COLO668 (cell line): ENCODE data around the gene KIF24.
A peak's percentile ranks its signal among the peaks of the same experiment; 100 is the strongest.
"Not testable (repeated sequence)": the region's sequence is repeated elsewhere in the genome, so short reads cannot be mapped to it uniquely, and the experiment has no call there.

Experiments
- DNase-seq: peaks from one replicate; lab custom pipeline; 2025; ENCODE audit not compliant: unreplicated experiment; lab: John Stamatoyannopoulos, UW

KIF24 gene

DNA sequence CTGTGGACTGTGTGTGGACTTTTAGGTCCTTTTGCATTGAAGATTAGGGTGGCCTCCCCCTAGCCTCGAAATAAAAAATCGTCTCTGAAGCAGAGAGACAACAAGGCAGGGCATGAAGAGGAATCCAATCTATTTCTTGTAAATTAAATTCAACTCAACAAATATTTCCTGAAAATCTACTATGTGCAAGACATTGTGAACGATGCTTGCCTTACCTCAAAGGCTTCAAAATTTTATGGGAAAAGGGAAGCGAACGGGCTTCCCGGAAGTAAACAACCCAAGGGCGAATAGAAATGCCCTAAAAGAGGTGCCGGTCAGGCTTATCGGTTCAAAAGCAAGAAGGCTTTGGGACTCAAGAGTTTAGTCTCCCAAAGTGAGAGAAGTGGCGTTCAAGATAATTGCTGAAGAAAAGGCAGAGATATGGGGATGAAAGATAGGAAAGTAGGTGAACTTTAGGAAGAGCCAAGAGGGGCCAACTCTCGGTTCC lies 525 bp downstream of the KIF24 start:
- no peak for DNase-seq

DNA sequence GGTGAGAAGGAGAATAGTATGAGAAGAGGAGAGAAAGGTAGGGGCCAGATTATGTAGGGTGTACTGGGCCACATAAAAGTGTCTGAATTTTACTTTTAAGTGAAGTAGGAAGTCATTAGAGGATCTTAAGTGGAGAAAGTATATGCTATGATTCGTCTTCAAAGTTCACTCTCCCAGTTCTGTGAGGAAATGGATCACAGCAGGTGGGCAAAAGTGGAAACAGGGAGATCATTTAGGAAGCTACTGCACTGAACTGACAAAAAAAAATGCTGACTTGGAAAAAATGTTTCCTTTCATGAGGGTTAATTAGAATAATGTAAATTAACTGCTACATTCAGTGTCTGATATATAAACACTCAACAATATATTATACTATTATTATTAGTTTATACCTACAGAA lies 2.4 kb downstream of the KIF24 start:
- DNase-seq = no peak

DNA sequence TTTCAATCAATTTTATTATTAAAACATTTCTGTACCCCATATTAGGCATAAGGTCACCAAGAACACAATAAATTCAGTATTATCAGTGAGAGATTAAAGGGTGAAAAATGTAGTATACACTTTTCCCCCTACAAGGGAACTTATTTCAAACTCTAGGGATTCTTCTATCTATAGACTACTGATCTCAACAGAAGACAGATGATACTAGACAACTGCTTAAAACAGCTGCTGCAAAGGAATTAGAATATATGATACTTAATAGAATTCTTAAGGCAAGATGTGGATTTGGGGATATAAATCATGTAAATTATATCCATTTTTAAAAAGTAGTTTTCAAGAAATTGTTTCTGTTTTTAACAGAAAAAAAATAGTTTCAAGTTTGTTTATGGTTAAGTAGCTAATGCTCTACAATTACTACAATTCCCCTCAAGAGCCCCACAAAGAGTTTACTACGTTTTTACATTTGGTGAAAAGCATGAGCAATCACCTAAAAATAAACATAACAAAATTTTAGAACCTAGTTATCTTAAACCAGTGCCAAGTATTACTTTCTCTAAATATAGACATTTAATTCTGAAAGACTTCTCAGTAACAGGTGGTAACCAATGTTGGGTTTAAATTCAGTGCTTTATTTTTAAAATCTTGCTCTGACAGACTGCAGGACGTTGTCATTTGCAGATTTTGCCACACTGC lies 6.0 kb downstream of the KIF24 start:
- DNase-seq = no peak

DNA sequence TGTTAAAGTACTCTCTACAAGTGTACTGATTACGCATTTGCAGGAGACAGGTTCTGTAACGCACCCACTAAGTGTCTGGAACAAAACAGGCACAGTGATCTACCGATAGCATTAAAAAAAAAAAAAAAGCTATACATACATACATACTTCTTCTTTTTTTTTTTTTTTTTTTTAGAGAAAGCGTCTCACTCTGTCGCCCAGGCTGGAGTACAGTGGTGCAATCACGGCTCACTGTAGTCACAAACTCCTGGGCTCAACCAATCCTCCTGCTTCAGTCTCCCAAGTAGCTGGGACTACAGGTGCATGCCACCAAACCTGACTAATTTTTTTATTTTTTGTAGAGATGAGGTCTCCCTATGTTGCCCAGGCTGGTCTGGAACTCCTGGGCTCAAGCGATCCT lies 7.6 kb downstream of the KIF24 start:
- no peak for DNase-seq

DNA sequence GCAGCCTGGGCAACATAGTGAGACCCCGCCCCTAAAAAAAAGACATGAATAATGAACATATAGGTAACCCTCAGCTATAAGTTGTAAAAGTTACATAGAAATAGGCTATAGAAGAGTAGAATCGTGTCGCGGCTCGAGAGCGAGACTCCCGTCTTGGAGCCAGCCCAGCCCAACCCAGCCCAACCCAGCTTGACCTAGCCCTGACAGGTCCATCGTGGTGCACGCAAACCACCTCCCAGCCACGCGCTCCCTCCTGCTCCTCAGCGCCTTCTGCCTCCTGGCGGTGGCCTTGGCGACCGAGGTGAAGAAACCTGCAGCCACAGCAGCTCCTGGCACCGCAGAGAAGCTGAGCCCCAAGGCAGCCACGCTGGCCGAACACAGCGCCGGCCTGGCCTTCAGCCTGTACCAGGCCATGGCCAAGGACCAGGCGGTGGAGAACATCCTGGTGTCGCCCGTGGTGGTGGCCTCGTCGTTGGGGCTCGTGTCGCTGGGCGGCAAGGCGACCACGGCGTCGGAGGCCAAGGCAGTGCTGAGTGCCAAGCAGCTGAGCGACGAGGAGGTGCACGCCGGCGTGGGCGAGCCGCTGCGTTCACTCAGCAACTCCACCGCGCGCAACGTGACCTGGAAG lies 10.8 kb downstream of the KIF24 start:
- no peak for DNase-seq

DNA sequence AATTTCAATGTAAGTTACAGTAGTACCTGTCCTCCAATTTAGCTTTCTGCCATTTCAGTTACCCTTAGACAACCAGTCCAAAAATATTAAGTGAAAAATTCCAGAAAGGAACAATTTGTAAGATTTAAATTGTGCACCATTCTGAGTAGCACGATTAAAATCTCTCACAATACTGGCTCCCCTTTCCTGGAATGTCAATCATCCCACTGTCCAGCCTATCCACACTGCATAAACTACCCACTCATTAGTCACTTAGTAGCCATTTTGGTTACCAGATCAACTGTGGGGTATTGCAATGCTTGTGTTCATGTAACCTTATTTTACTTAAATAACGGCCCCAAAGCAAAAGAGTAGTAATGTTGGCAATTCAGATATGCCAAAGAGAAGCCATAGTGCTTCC lies 11.6 kb downstream of the KIF24 start:
- no peak for DNase-seq

DNA sequence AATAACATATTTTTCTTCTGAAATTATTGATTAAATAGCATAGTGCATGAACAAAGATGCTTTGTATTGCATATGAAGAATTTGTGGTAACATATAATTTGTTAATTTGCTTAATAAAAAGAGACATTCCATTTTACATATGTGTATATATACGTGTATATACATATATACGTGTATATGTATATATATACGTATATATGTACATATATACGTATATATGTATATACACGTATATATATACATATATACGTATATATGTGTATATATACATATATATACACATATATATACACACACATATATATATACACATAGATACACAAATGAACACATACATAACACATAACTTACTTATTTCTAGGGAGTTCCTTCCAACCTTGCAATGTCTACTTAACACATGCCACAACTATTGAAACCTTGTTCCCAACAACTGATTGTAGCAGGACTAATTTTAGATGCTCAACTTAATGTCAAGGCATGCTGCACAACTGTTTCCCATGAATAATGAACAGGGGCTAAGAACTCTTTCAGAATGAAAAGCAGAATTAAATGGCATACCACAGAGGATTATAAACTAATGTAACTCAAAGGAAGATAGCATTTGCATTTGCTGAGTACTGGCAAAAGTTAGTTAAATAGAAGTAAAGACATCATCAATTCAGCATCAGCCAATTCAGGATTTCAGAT lies 17.4 kb downstream of the KIF24 start:
- DNase-seq = no peak

DNA sequence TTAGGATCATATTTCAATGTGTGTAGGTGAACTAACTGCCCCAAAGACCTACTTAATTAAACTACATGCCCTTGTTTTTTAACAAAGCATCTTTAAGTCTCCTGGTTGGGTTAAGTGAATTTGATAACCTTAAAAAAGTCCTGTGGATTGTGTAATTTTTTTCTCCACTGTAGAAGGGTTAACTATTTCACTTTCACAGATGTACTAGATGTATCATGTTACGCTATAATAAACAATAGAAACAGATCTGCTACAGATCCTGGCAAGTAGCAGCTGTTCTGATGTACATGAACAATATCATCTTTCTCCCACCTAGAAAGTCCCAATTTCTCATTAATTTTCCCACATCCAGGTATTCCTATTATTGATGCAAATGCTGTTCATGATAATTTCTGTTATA lies 18.9 kb downstream of the KIF24 start:
- DNase-seq = no peak

DNA sequence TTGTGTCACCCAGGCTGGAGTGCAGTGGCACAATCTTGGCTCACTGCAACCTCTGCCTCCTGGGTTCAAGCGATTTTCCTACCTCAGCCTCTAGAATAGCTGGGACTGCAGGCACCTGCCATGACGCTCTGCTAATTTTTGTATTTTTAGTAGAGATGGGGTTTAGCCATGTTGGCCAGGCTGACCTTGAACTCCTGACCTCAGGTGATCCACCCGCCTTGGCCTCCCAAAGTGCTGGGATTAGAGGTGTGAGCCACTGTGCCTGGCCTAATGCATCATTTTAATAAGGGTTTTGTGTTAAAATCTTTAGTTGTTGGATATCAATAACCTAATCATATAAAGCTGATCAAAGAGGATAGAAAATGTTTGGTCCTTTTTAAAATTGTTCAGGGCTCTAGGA lies 20.8 kb downstream of the KIF24 start:
- not testable (repeated sequence) for DNase-seq

DNA sequence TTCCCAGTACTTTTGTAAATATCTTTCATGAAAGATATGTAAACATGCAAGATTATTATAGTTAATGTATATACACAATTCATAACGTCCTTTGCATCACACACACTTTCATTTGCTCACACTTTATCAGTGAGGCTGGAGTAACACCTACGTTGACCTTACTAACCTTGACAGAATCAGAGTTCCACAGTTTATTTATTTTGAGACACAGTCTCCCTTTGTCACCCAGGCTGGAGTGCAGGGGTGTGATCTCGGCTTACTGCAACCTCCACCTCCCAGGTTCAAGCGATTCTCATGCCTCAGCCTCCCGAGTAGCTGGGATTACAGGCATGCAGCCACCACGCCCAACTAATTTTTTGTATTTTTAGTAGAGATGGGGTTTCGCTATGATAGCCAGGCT lies 28.0 kb downstream of the KIF24 start:
- DNase-seq = not testable (repeated sequence)

DNA sequence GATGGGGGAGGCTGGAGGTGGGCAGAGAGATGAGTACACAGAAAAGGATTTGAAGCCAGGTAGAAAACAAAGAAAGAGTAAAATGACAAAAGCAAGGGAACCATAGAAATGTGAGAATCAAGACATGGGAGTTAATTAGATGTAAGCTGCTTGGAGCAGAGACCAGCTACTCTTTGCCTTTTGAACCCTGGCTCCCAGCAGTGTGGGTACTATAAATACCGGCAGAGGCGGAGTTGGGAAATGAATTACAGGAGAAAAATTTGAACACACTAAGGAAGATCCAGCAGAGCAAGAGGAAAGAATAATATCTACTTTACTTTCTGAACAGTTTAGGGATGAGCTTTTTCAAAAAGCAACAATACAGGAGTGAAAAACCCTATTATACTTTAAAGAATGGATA lies 36.5 kb downstream of the KIF24 start:
- no peak for DNase-seq

DNA sequence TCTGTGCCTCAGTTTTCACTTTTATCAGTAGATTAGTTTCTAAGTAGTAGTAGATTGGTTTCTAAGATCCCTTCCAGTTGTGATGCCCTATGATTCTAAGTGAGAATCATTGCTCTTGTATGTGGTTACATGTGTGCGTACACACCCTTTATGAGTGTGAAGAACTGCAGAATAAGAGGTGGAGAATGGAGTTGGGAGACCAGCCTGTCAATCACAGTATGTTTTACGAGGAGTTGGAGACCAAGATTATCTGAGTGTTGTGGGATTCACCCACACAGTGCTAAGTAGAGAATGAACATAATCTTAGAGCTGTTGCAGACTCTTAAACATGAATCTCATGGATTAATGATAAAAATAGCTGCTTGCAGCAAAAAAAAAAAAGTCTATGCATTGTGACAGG lies 37.6 kb downstream of the KIF24 start:
- no peak for DNase-seq

DNA sequence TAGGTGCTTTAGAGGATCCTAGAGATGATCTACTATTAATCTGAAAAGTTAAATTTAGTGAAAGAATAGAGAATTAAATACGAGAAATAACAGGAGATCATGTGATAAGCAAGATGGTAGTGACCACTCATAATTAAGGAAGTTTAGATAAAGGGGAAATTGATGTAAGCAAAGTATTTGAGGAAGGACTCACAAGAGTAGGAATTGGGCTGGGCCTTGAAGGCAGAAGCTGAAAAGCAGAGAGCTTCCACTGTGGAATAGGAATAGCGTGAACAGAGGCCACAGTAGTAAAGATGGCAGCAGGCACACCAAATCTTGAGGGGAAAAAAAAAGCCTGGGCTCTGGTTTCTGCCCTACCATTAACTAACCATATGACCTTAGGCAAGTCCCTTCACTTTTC lies 38.0 kb downstream of the KIF24 start:
- no peak for DNase-seq

DNA sequence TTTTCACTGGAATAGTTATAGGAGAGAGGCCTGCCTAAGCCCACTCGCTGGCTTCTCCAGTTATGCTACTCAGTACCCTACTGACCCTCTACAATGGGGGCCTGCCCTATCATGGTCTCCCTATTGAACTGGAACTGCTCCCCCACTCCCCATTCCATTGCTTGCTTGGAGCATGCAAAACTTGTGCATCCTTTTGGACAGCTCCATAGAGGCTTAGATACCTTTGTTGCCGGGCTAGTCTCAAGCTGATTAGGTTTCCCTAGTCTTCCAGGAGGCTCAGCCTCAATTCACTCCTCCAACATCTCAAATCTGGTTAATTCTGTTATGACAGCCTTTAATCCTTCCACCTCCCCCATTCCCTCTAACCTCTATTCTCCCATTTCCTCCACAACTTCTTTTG lies 39.9 kb downstream of the KIF24 start:
- DNase-seq = no peak

DNA sequence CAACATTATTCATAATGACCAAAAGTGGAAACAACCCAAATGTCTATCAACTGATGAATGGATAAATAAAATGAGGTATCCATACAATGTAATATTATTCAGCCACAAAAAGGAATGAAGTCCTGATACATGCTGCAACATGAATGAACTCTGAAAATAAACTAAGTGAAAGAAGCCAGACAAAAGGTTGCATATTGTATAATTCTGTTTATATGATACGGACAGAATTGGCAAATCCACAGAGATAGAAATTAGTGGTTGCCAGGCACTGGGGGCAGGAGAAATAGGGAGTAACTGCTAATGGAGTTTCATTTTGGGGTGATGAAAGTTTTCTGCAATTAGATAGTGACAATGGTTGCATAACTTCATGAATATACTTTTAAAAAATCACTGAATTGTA lies 47.0 kb downstream of the KIF24 start:
- no peak for DNase-seq

DNA sequence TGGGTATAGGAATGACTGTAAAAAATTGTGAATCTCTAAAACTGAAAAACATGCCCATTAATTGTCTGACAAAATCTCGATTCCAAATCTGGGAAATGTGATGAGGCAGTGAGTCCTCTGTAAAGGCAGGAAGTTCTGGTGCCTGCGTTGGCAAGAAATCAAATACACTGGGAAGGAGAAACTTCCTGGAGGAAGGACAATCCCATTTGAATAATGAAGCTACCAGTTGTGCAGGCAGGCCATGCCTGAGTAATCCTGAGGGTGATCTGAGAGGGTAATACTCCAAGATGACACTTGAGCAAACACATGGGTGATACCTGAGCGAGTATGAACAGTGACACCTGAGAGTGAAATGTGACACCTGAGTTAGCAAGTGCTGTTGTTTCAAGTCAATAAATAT lies 49.7 kb downstream of the KIF24 start:
- peak; percentile 77 for DNase-seq
